ENCODE data around the gene CADPS2.

Gene CADPS2

DNA sequence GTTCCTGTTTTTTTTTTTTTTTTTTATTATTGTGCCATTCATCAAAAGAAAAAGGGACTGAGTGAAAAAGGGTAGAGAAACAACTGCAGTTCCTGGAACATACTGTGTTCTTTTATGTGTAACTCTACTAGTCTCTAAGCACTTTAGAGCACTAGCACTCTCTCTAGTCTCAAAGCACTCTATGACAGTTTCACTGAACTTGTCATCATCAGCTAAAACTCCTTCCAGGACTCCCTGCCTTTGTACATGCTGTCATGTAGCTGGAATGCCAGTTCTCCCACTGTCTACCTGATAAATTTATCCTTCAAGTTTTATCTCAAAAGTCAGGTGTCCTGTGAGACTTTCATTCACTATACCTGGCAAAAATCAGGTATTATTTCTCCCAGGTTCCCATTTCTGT, 333.5 kb downstream of the CADPS2 start:
- ChIA-PET CTCF (no interaction called here), POLR2A (ENCODE audit: low non-redundant PET) (no interaction called here)
- H3K27ac ChIP-seq: no peak overlapping the region
- TF ChIP-seq, protein P1, sequence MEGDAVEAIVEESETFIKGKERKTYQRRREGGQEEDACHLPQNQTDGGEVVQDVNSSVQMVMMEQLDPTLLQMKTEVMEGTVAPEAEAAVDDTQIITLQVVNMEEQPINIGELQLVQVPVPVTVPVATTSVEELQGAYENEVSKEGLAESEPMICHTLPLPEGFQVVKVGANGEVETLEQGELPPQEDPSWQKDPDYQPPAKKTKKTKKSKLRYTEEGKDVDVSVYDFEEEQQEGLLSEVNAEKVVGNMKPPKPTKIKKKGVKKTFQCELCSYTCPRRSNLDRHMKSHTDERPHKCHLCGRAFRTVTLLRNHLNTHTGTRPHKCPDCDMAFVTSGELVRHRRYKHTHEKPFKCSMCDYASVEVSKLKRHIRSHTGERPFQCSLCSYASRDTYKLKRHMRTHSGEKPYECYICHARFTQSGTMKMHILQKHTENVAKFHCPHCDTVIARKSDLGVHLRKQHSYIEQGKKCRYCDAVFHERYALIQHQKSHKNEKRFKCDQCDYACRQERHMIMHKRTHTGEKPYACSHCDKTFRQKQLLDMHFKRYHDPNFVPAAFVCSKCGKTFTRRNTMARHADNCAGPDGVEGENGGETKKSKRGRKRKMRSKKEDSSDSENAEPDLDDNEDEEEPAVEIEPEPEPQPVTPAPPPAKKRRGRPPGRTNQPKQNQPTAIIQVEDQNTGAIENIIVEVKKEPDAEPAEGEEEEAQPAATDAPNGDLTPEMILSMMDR (conservative IDR thresholded peaks at IDR 0.05; ENCODE audit: low read depth): no peak
- no peak for DNase-seq (ENCODE audit: low spot score)

DNA sequence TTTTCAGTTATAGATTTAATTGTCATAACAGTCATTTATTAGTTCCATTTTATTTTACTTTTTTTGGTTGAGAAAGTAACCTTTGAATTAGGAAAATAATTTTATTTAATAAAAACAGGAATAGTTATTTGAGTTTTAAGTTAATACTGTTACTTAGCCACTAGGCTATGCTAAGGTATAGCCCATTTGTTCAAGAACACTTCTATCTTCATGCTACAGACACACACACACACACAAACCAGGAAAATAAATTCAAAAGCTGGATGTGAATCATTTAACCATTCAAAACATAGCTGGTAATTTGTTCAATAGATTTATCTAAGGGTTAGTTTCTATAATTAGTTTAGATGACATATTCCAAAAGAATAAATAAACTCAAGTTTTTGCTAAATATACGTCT, 335.7 kb downstream of the CADPS2 start:
- DNase-seq (ENCODE audit: low spot score): no peak
- H3K27ac ChIP-seq: no peak overlapping the region
- ChIA-PET CTCF (no interaction called here), POLR2A (ENCODE audit: low non-redundant PET) (no interaction called here)
- TF ChIP-seq, protein P1 (conservative IDR thresholded peaks at IDR 0.05; ENCODE audit: low read depth): no peak

DNA sequence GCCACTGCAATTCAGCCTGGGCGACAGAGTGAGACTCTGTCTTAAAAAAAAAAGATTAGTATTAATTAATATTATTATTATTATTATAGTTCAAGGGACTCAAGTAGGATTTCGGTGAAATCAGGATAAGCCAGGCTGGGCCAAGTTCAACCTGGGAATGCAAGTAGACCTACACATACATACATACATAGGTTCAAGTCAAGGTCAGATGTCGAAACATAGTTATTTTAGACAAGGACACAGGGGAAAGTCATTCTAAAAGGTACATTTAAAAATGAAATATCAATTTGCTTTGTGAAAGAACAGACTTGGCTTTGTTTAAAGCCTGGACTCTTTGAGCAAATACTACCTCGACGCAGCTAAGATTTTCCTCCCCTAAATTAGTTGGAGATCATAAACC, 336.7 kb downstream of the CADPS2 start:
- no peak overlapping the region for H3K27ac ChIP-seq
- TF ChIP-seq, protein P1 (conservative IDR thresholded peaks at IDR 0.05; ENCODE audit: low read depth): no peak
- DNase-seq (ENCODE audit: low spot score): no peak
- POLR2A ChIA-PET (ENCODE audit: low non-redundant PET): no interaction called here
- CTCF ChIA-PET: interaction anchor here (0.6 kb wide), 1 partner anchor 606 kb away, joined by 3 read pairs; no protein-coding TSS in a partner anchor

DNA sequence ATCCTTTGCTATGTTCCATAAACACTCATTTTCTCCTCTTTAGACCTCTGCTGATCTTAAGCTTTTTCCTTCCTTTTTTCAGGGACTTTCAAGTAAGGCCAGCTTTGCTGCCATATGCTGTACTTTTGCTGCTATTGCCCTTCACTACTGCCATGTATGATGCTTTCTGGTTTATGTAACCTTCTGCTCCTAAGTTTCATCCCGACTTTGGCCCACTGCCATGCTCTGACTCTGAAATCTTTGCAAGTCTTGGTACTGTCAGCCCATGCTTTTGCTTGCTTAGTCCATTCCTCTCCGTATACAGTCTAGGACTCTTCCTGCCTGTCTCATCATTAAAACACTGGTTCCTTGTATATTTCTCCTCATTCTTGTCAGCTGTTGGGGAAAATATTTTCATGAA, 339.8 kb downstream of the CADPS2 start:
- ChIA-PET CTCF (no interaction called here), POLR2A (ENCODE audit: low non-redundant PET) (no interaction called here)
- no peak overlapping the region for H3K27ac ChIP-seq
- TF ChIP-seq, protein P1 (conservative IDR thresholded peaks at IDR 0.05; ENCODE audit: low read depth): no peak
- DNase-seq (ENCODE audit: low spot score): no peak

DNA sequence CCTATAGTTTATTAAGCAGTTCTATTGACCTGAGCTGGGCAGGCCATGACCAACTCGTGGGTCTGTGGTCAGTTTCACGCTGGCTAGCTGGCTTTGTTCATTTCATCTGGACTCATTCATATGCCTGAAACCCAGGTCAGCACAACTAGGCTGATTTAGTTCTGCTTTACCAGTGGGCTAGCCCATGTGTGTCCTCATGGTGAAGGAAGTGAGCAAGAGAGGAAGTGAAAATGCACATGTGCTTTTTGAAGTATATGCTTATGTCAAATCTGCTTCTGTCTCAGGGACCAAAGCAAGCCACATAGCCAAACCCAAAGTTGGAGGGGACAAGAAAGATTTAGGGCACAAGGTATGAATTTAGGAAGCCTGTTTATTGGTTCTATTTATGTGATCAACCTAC, 341.8 kb downstream of the CADPS2 start:
- TF ChIP-seq, protein P1 (conservative IDR thresholded peaks at IDR 0.05; ENCODE audit: low read depth): no peak
- no peak overlapping the region for H3K27ac ChIP-seq
- no peak for DNase-seq (ENCODE audit: low spot score)
- POLR2A ChIA-PET (ENCODE audit: low non-redundant PET): no interaction called here
- CTCF ChIA-PET: no interaction called here

DNA sequence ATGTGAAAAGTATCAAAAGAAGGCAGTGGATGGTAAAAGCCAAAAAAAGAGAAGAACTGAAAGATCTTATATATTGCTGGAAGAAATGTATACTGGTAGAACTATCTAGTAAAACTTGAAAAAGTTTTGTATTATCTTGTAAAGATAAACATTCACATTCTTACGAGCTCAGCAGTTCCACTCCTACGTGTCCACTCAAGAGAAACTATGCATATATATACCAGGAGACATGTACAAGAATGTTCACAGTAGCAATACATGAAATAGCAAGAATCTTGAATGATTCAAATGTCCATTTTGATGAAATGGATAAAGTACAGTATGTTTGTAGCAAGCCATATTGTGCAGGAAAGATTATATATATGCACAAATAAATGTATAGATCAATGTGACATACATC, 342.4 kb downstream of the CADPS2 start:
- no peak overlapping the region for H3K27ac ChIP-seq
- TF ChIP-seq, protein P1 (conservative IDR thresholded peaks at IDR 0.05; ENCODE audit: low read depth): no peak
- DNase-seq (ENCODE audit: low spot score): no peak
- ChIA-PET POLR2A (ENCODE audit: low non-redundant PET) (no interaction called here), CTCF (no interaction called here)

DNA sequence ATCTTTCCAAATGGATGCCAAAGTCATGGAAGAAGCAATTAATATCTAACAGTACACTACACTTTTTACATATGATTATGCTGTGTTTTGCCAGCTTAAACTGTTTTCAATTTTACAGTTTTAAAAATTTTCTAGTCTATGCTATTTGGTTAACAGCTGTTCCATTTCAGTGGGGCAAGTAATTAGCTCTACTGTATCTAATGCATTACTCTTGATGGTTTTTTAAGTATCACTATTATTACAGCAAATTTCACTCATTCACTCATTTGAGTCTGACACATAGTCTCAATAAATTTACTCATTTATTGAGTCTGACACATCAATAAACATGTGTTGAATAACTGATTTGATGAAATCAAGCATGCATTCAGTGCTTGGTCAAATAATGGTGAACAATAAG, 343.1 kb downstream of the CADPS2 start:
- TF ChIP-seq, protein P1 (conservative IDR thresholded peaks at IDR 0.05; ENCODE audit: low read depth): no peak
- DNase-seq (ENCODE audit: low spot score): no peak
- CTCF ChIA-PET: no interaction called here
- no peak overlapping the region for H3K27ac ChIP-seq
- POLR2A ChIA-PET (ENCODE audit: low non-redundant PET): no interaction called here
